ENCODE results near the gene CCDC7. TPM values are rescaled to one million over a fixed set of nuclear protein-coding genes. Genes with fewer than 3 reads are reported as not detected.
"Not testable (repeated sequence)": the region's sequence is repeated elsewhere in the genome, so short reads cannot be mapped to it uniquely, and the experiment has no call there.

Gene CCDC7
- total RNA-seq, 1 donor from 2014 or later, result 20.9 TPM

DNA sequence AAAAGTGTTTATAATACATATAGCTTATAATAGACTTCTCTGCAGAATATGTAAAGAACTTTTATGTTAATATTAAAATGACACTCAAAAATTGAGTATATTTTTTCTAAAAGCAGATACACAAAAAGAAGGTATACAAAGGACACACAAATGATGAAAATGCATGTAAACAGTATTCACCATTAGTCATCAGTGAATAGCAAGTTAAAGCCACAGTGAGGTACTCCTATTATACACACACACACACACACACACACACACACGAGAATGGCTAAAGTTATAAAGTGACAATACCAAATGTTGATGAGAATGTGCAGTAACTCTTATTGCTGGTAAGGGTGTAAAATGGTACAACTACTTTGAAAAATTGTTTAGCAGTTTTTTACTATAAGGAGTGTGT, 419.2 kb downstream of the CCDC7 start:
- intact Hi-C loops (cut with micrococcal nuclease), result no loop called here

DNA sequence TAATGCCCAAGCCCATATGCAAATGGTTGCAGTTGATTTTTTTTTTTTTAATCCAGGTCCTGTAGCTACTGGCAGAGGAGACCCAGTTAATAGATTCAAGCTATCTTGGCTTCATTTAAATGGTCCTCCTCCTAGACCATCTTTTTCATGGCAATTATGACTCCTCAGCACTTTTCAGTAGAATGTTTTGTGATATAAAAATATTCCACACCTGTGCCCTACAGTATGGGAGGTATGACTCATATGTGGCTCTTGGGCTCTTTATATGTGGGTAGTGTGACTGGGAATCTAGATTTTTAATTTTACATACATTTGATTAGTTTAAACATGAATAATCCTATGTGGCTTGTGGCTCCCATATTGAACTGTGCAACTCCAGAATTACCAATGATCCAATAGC, 432.0 kb downstream of the CCDC7 start:
- intact Hi-C loops (cut with micrococcal nuclease), result no loop called here

DNA sequence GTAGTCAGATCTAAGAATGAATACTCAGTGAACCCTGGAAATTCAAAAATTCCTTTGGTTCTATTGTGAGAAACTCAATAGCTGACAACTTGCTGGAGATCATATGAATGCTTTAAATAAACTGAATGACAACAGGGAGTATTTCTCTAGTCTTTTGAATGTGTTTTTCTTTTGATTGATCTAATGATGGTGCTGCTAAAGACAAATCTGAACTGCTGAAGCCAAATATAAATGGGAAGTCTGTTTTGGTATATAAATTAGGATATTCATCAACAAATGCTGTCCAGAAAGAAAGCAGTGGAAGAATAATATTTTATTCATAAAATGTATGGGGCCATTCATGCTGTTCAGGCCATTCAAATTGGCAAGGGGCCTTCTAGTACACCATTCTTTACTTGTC, 432.7 kb downstream of the CCDC7 start:
- intact Hi-C loops (cut with micrococcal nuclease), result no loop called here

DNA sequence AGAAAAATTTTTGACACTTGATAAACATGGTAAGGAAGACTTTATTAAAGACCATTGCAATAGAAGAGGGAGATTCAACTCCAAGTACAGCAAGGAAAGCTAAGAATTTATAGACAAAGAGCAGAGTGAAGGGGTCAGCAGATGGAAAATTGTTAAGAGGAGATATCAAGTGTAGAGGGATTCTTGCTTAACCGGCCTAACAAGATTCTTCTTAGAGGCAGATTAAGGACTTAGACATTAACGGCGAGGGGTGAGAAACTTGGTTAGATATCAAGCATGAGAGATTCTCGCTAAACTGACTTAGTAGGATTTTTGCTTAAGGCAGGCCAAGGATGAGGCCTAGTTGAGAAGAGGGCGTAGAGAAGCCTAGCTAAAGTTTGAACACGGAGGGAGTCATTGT, 436.1 kb downstream of the CCDC7 start:
- intact Hi-C loops (cut with micrococcal nuclease), result no loop called here

DNA sequence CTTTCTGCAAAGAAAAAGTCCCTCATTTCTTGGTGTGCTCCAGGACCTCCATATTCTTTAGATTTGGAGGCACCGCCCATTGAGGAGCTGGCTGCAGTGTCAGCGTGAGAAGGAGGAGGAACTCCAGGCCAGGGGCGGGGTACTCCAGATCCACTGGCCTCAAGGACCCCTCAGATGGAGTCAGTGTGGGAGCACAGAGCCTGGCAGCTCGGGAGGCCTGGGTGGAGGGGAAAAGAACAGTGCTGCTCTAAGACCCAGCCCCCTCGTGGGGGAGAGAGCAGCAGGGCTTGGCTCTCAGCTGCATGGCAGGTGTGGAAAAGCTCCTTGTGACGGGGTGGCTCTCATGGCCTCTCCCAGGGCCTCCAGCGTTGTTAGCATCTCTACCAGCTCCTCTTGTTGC, 441.5 kb downstream of the CCDC7 start:
- intact Hi-C loops (cut with micrococcal nuclease), result no loop called here

DNA sequence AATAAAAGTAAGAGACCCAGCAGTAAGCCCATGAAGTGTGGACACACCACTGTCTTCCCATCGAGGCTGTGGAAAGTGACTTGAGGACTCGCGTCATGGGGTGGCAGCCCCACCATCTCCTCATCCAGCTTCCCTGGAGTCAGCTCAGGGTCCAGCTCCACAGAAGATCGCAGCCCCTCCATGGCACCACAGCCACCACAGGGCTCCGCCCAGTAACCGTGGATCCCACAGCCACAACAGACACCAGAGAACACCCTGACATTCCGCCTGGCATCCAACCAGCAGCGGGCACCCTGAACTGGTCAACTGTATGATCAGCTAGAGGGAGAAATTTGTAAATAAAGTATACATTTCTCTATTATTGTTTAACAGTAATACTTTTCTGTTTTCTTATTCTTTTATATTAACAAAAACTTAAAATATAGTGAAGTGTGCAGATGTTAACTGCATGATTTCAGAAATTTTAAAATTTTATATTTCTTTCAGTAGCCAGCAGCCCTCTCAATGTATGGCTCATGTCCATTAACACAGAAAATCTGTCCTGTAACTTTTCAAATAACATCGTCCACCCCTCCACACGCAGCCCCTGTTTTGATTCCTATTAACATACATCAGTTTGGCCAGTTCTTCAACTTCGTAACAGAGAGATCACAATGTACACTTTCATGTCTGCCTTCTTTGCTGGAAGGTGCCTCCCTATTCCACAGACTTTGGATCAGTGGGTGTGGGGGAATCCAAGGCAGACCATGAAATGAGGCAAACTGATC, 442.4 kb downstream of the CCDC7 start:
- intact Hi-C loops (cut with micrococcal nuclease), result no loop called here

DNA sequence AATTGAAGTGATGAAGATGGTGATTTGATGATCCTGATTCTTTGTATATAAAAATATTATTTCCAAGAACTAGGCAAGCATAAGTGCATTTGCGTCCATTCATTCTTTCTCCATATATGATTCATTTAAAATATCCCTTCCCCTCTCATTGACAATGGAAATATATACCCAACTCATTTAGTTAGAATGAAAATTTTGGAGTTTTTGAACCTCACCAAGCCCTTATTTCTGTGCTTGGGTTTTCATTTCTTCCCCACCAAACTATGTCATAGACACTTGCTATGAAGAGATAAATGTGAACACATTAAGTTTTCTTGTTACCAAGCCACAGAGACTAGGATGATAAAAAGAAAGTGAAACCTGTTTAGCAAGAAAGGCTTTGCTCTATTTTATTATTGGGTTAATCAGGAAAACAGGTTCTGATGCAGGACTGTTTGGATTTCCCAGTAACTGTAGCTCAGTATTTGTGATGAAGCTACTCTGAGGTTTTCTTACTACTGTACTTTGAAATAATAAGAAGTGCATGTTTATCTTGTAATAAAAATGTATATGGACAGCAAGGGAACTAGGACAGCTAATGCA, 443.8 kb downstream of the CCDC7 start:
- intact Hi-C loops (cut with micrococcal nuclease), result no loop called here

DNA sequence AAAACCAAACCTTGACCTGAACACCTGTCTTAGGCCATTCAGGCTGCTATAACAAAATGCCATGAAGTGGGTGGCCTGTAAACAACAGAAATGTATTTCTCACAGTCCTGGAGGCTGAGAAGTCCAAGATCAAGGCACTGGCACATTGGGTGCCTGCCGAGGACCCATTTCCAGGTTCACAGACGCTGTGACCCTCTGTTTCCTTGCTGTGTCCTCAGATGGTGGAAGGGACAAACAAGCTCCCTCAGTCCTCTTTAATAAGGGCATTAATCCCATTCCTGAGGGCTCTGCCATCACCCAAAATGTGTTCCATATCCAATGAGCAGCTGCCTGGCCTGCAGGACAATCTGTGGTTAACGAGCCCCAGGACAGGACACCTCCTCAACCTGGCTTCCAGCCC, 444.5 kb downstream of the CCDC7 start:
- intact Hi-C loops (cut with micrococcal nuclease), result no loop called here

DNA sequence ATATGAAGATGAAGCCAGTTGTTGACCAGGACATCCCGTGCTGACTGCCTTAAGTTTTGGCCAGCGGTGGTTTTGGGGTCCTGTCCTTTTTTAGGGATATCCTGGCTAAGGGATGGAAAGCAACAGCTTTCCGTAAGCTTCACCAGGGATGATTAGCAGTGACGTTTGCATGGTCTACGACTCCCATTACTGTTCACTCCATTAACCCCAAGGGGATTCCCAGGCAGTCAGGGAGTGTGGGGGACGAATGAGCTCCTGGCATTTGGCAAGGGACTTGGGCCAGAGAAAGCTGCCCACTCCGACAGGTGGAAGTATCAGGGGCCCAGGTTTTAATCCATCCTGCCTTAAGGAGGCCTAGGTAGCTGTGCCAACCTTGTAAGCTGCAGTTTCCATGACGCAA, 445.3 kb downstream of the CCDC7 start:
- intact Hi-C loops (cut with micrococcal nuclease), result no loop called here

DNA sequence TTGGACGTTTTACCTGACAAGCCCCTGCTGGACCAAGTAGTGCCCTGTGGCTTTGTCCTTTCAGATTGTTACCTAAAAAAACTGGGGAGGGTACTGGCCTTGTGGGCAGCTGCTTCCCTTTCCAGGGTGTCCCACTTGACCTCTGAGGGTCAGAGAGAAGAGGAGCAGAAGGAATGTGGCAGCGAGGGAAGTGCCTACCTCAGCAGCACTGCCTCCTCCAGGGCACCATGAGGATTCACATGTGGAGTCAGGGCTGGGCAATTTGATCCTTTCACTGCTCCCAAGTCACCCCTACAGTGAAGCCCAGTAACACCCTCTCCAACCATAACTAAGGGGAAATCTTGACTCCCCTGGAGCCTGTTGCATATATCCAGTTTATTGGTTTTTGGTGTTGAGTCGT, 447.5 kb downstream of the CCDC7 start:
- intact Hi-C loops (cut with micrococcal nuclease), result no loop called here

DNA sequence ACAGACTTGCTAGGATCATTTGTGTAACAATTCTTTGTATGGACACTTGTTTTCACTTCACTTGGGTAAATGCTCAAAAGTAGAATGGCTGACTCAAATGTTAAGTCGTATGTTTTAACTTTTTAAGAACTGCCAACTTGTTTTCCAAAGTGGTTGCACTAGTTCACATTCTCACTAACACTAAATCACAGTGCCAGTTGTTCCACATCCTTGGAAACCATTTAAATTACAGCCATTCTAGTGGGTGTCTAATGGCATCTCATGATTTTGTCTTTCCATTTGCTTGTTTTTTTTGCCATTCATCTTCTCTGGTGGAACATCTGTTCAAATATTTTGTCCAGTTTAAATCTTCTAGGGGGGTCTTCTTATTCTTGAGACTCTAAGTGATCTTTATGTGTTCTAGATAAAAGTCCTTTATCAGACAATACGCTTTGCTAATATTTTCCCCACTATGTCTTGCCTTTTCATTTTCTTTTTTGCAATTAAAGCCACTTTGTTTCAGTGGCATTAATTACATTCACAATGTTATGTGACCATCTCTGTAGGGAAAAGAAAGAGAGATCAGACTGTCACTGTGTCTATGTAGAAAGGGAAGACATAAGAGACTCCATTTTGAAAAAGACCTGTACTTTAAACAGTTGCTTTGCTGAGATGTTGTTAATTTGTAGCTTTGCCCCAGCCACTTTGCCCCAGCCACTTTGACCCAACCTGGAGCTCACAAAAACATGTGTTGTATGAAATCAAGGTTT, 448.1 kb downstream of the CCDC7 start:
- intact Hi-C loops (cut with micrococcal nuclease), result no loop called here

DNA sequence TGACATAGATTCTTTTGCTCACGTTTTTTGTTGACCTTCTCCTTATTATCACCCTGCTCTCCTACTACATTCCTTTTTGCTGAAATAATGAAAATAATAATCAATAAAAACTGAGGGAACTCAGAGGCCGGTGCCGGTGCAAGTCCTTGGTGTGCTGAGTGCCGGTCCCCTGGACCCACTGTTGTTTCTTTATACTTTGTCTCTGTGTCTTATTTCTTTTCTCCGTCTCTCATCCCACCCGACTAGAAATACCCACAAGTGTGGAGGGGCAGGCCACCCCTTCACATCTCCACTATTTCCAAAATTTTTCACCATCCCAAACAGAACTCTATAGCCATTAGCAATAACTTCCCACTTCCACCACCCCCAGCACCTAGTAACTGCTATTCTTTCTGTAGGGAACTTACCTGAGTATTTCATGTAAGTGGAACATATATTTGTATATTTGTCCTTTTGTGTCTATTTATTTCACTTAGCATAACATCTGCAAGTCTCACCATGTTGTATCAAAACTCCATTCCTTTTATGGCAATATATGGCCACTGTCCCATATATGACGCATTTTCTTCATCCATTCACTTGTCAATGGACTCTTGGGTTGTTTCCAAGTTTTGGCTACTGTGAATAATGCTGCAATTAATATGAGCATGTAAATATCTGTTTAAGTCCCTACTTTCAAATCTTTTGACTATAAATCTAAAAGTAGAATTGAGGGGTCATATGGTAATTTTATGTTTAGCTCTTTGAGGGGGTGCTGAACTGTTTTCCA, 449.4 kb downstream of the CCDC7 start:
- intact Hi-C loops (cut with micrococcal nuclease), result not testable (repeated sequence)

DNA sequence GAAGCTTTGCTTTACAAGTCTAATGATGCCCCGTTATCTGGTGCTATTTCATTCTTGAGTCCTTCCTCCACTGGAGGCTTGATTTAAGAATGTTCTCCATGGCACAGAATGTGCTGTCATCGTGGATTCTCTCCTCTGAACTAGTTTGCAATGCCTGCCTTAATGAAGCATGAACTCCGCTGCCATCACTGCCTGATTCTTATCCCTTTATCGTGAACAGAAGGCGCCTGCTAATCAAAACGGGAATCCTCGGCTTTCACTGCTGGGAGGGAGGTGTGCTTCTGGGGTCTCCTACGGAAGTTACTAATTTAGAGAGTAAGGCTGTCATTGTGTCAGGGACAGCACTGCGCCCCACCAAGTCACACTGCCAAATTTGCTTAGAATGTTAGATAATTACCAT, 455.9 kb downstream of the CCDC7 start:
- intact Hi-C loops (cut with micrococcal nuclease), result no loop called here

DNA sequence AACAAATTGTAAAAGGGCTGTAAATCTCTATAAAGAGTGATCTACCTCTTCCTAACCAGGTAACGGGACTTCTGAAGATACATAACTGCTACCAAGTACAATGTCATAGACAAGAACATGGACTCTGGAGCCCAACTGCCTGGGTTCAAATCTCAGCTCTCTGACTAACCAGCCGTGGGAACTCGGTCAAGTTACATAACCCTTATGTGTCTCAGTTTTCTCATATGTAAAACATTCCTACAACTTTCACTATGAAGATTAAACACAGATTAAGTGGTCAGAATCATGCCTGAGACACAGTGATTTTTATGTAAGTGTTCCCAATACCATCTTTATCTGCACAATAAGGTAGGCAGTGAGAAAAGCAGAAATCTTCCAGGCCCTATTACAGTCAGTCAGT, 459.5 kb downstream of the CCDC7 start:
- intact Hi-C loops (cut with micrococcal nuclease), result no loop called here

DNA sequence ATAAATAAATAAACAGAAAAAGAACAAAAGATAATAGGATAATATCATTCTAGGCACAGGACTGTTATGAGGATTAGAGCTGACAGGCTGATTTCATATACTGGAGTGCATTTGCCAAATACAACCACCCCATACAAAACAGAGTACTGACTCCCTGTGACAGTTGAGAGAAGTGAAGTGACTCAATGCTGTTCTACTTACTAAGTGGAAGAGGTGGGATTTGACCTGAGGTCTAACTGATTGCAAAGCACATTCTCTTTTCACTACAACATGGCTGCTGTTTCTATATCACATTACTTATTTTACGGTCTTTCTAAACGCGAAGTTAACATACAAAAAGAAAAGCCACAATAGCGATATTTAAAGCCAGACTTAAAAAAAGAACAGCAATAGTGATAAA, 460.7 kb downstream of the CCDC7 start:
- intact Hi-C loops (cut with micrococcal nuclease), result no loop called here

DNA sequence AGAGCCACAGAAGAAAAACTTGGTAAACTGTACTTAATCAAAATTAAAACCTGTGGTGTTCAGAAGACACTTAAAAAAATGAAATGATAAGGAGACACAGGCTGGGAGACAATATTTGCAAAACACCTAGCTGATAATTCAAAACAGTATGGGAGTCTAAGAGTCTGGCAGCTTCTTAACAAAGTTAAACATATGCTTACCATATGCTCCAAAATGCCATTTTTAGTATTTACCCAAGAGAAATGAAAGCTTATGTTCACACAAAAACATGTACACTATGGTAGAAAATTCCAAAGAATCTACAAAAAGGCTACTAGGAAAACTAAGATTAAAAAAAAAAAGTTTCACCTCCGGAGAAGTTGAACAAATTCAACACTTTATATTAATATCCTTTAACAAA, 463.5 kb downstream of the CCDC7 start:
- intact Hi-C loops (cut with micrococcal nuclease), result no loop called here

DNA sequence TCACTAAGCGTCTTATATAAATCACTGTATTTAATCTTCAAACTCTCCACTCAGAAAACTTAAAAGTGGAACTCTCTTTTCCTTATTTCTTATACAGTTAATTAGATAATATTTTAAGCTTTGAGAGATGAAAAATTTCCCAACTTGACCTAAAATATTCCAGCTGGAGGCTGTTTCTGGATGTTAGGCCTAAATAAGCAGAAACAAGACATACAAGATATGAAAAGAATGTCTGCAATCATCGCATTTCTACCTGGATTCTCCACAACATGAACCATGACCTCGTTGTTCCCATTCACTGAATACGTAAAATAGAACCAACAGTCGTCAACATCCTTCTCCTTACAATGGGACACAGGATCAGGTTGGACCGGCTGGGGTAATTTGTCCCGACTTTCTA, 464.0 kb downstream of the CCDC7 start:
- intact Hi-C loops (cut with micrococcal nuclease), result not testable (repeated sequence)

DNA sequence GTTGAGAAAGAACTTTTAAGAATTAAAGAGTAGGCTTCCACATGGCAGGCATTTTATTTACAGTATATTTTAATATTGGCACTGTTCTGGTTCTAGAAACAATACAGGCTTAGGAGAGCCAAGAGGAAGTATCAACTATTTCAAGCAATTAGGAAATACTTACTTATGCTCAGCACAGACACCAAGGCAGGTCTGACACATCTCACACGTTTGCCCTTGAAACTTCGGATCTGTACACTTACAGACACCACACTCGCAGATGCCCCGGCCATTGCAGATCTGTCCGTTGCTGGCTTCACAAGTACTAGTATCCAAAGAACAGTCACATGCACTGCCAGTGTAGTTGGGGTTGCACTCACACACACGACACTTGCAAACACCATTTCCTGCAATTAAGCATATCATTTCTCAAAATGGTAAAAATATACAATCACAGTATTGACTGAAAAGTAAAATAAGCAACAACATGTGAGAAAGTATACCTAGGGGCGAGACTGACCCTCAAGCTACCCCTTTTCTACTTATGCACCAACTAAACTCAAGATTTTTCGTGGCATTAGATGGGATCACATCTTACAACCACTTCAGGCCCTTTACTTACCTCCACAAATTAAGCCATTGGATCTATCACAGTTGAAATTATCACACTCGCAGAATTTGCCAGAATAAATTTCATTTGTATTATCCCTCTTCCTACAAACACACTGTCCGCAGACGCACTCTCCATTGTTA, 465.5 kb downstream of the CCDC7 start:
- intact Hi-C loops (cut with micrococcal nuclease), result no loop called here

DNA sequence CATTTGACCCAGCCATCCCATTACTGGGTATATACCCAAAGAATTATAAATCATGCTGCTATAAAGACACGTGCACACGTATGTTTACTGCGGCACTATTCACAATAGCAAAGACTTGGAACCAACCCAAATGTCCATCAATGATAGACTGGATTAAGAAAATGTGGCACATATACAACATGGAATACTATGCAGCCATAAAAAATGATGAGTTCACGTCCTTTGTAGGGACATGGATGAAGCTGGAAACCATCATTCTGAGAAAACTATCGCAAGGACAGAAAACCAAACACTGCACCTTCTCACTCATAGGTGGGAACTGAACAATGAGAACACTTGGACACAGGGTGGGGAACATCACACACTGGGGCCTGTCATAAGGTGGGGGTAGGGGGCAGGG, 471.9 kb downstream of the CCDC7 start:
- intact Hi-C loops (cut with micrococcal nuclease), result not testable (repeated sequence)

DNA sequence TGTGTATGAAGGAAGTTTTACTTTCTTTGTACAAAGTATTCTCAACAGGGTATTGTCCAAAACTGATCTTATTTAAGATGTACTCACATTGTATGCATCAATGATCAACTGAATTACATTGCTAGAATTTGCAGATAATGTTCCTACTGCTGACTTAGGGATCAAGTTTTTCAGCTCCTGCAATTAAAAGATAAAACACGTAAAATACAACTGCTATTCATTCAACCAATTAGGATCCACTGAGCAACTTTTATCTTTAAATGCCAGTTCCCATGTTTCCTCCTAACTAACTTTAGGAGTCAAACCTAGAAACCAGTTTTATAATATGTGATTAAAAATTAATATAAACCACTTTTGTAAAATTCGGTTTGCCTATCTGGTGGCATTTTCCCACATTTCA, 476.2 kb downstream of the CCDC7 start:
- intact Hi-C loops (cut with micrococcal nuclease), result no loop called here

DNA sequence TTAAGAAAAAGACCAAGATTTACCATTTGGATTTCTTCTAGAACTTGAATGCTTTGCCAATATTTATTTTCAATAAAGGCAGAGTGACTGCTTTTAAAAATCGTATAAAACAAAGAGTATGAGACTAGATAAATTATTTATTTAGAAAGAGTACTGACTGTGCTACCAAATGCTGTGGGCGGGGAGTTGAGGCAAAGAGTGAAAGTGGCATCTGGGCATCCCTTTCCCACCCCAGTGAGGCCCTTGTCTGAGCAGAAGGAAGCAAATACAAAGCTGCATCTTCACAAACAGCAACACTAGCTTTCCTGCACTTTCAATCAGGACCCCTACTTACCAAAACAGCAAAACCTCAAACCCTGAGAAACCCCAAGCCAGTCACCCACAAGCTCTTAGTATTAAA, 477.2 kb downstream of the CCDC7 start:
- intact Hi-C loops (cut with micrococcal nuclease), result no loop called here
